ENCODE results near the gene HOXA2.
A peak's percentile ranks its signal among the peaks of the same experiment; 100 is the strongest.

HOXA2 gene

DNA sequence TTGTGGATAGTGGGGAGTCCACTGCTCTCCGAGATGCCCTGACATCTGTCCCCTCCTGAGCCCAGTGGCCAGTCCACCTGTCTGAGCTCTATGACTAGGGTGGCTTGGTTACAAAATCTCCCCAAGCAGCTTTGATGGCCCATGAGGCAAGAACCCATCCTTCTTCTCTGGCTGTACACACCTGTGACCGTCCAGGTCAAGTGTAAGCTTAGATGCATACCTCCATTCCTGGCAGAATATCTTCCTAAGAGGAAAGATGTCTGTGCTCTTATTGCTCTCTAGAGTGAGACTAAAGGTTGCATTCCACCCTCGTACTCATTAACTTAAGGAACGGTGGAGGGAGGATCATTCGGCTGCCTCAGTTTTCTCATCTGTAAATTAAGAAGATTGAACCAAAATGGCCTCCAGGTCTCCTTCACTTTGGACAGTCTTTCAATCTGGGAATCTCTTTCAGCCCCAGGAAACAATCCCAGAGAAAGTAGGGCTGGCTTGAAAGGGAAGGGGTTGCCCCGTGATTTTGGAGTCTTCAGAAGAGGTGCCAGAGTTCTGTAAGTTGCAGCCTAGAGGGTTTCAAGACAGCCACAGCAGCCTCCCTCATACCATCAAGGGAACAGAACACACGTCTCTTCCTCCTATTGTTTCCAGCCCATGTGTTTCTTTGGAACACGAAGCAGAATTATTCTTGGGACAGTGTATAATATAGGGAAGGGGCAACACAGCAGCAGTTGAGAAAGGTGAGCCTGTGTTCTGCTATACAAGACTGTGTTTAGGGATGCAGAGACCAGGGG lies 22.6 kb upstream of the HOXA2 start:
- CTCF ChIA-PET: no interaction called here
- TF ChIP-seq ZNF488 (tag by site-specific recombination; IDR thresholded peaks at IDR 0.05) (no peak), SCRT2 (tag by site-specific recombination; IDR thresholded peaks at IDR 0.05) (no peak), KLF7 (tag by site-specific recombination; IDR thresholded peaks at IDR 0.05; ENCODE audit: borderline replicate concordance) (no peak), ZBTB10 (tag by site-specific recombination; IDR thresholded peaks at IDR 0.05) (no peak), ZIC2 (tag by site-specific recombination; IDR thresholded peaks at IDR 0.05) (no peak), ZNF416 (tag by site-specific recombination; IDR thresholded peaks at IDR 0.05) (no peak), YY1 (tag by site-specific recombination; IDR thresholded peaks at IDR 0.05) (no peak), MEIS1 (CRISPR knock-in tag; IDR thresholded peaks at IDR 0.05; ENCODE audit: borderline replicate concordance) (no peak), ZNF248 (tag by site-specific recombination; IDR thresholded peaks at IDR 0.05) (no peak), ZNF768 (tag by site-specific recombination; IDR thresholded peaks at IDR 0.05) (no peak), ZNF19 (tag by site-specific recombination; IDR thresholded peaks at IDR 0.05; ENCODE audit: low read depth) (no peak), ZNF169 (tag by site-specific recombination; IDR thresholded peaks at IDR 0.05) (no peak), KLF8 (tag by site-specific recombination; IDR thresholded peaks at IDR 0.05) (no peak), KLF16 (tag by site-specific recombination; IDR thresholded peaks at IDR 0.05) (no peak)
- TF ChIP-seq, protein P1, sequence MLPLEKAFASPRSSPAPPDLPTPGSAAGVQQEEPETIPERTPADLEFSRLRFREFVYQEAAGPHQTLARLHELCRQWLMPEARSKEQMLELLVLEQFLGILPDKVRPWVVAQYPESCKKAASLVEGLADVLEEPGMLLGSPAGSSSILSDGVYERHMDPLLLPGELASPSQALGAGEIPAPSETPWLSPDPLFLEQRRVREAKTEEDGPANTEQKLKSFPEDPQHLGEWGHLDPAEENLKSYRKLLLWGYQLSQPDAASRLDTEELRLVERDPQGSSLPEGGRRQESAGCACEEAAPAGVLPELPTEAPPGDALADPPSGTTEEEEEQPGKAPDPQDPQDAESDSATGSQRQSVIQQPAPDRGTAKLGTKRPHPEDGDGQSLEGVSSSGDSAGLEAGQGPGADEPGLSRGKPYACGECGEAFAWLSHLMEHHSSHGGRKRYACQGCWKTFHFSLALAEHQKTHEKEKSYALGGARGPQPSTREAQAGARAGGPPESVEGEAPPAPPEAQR (tag by site-specific recombination; IDR thresholded peaks at IDR 0.05): no peak
- TF ChIP-seq, protein P2, sequence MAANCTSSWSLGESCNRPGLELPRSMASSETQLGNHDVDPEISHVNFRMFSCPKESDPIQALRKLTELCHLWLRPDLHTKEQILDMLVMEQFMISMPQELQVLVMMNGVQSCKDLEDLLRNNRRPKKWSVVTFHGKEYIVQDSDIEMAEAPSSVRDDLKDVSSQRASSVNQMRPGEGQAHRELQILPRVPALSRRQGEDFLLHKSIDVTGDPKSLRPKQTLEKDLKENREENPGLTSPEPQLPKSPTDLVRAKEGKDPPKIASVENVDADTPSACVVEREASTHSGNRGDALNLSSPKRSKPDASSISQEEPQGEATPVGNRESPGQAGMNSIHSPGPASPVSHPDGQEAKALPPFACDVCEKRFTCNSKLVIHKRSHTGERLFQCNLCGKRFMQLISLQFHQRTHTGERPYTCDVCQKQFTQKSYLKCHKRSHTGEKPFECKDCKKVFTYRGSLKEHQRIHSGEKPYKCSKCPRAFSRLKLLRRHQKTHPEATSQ (tag by site-specific recombination; IDR thresholded peaks at IDR 0.05): no peak
- TF ChIP-seq, protein P3, sequence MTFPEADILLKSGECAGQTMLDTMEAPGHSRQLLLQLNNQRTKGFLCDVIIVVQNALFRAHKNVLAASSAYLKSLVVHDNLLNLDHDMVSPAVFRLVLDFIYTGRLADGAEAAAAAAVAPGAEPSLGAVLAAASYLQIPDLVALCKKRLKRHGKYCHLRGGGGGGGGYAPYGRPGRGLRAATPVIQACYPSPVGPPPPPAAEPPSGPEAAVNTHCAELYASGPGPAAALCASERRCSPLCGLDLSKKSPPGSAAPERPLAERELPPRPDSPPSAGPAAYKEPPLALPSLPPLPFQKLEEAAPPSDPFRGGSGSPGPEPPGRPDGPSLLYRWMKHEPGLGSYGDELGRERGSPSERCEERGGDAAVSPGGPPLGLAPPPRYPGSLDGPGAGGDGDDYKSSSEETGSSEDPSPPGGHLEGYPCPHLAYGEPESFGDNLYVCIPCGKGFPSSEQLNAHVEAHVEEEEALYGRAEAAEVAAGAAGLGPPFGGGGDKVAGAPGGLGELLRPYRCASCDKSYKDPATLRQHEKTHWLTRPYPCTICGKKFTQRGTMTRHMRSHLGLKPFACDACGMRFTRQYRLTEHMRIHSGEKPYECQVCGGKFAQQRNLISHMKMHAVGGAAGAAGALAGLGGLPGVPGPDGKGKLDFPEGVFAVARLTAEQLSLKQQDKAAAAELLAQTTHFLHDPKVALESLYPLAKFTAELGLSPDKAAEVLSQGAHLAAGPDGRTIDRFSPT (tag by site-specific recombination; IDR thresholded peaks at IDR 0.05): no peak
- Histone ChIP-seq H3K4me3 (ENCODE audit: low read depth, low read length) (no peak overlapping the region), H3K36me3 (ENCODE audit: control insufficient read depth in 2 of 2, insufficient read depth in 1 of 2, low read length in 2 of 2) (peaks cover 5 to 30% of the 10 kb centered on the region in 2 experiments; a peak in 1 of 3 replicates), H3K27ac (ENCODE audit: extremely low read depth, low read depth, low read length) (peak overlapping the region; percentile 34), H3K9me3 (ENCODE audit: control insufficient read depth, insufficient read depth, low read depth, low read length) (no peaks in the 10 kb centered on the region), H3K4me1 (ENCODE audit: control insufficient read depth, insufficient read depth, low read length) (peaks cover 54% of the 10 kb centered on the region)
- POLR2A ChIA-PET: interaction anchor here (0.6 kb wide), 1 partner anchor 60 kb away, joined by 4 read pairs; the partner anchor contains the start of gene HOXA11

Measured in HEK293 (cell line).